NB4 (cell line): ENCODE data around the gene MTMR2.

Experiments
- CTCF ChIP-seq: IDR thresholded peaks from one replicate; pipeline ENCODE4 v1.5.1; 2012; ENCODE audit warnings: low read depth, low read length
- MAX ChIP-seq: IDR thresholded peaks from 2 replicates; pipeline ENCODE4 v1.6.1; 2011; ENCODE audit warnings: low read depth, low read length
- MYC ChIP-seq: IDR thresholded peaks from 2 replicates; pipeline ENCODE4 v1.6.1; 2011; ENCODE audit warnings: low read depth, low read length
- POLR2A ChIP-seq: IDR thresholded peaks from 2 replicates; pipeline ENCODE4 v1.6.1; 2011; ENCODE audit warnings: mild to moderate bottlenecking; ENCODE audit not compliant: insufficient read length; ENCODE audit errors: extremely low read depth

- peak; percentile 97 for TF ChIP-seq POLR2A
- no peak for TF ChIP-seq CTCF
- peak; percentile 68 for TF ChIP-seq MAX
- peak; percentile 68 for TF ChIP-seq MYC
These were observed 133.6 kb downstream of the MTMR2 start, which contains the start of gene CEP57 for GRCh38 chr11:95790123-95790932.
